ENCODE data around the gene SLC47A1. TPM values are rescaled to one million over a fixed set of nuclear protein-coding genes. Genes with fewer than 3 reads are reported as not detected.

Gene SLC47A1
- total and polyA plus RNA-seq, 10 of the 15 experiments (the other 5 are each of a cell fraction or from before 2014, with no cell fraction given) = 0.41 TPM; not detected in 9

DNA sequence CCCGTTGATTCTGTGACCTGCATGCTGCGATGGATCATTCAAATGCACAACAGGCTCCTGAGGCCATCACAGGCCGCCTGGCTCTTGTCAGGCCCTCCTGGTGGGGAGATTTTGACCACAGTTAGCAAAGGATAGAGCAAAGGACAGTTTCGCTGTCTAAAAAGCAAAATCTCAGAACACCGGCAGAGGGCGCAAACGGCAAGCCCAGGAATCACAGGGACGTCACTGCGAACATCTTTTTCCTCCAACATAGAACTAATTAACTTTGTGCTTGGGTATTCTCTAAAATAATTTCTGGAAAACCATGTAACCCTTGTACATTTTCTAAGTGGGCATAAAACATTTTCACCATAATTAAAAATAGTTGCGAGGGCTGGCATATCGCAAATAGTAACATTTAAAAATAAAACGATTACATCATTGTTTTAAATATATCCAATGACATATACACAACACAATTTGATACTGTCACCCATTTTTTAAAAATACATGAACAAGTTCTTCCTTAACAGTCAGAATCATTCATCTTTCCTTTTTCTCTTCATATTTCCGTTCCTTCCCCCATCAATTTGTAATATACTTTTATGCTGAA is 19.7 kb upstream of the SLC47A1 start (continued):
- TF ChIP-seq NFIC (IDR thresholded peaks at IDR 0.05; ENCODE audit: low read depth, low read length) = no peak
- TF ChIP-seq NFYB (IDR thresholded peaks at IDR 0.05; ENCODE audit: insufficient read depth, low read depth, low read length) = no peak

- ChIA-PET CTCF (interaction anchor here (0.6 to 3.4 kb wide), 4 partner anchors 127 to 262 kb away, joined by 3 to 18 read pairs (median 5); no protein-coding TSS in a partner anchor), SMC1A (ENCODE audit: uncharacterized antibody, unreplicated experiment) (interaction anchor here (0.6 to 1.0 kb wide), 4 partner anchors 9 to 347 kb away, joined by 3 to 4 read pairs (median 3); no protein-coding TSS in a partner anchor), RAD21 (ENCODE audit: unreplicated experiment) (interaction anchor here (1.0 kb wide), 1 partner anchor 252 kb away, joined by 3 read pairs; no protein-coding TSS in a partner anchor), POLR2A (no interaction called here)
- H3K9ac ChIP-seq (ENCODE audit: control insufficient read depth, insufficient read depth, low read length) = no peak overlapping the region
- no peak overlapping the region for H3K4me2 ChIP-seq (ENCODE audit: control insufficient read depth, insufficient read depth)
- no peaks in the 10 kb centered on the region for H4K20me1 ChIP-seq (ENCODE audit: control insufficient read depth, insufficient read depth)
- H3K79me2 ChIP-seq (ENCODE audit: control insufficient read depth, insufficient read depth, low read length) = no peaks in the 10 kb centered on the region
- FAIRE-seq (no peak), DNase-seq (ENCODE audit: low read depth, low spot score) (no peak), ATAC-seq (no peak)
- no TSS peak for BruUV-seq (replicated peaks)
- H3K9me3 ChIP-seq (replicated peaks; ENCODE audit: control insufficient read depth, insufficient read depth, low read length) = no peaks in the 10 kb centered on the region
- TF ChIP-seq, protein P1, sequence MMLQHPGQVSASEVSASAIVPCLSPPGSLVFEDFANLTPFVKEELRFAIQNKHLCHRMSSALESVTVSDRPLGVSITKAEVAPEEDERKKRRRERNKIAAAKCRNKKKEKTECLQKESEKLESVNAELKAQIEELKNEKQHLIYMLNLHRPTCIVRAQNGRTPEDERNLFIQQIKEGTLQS (IDR thresholded peaks at IDR 0.05; ENCODE audit: borderline replicate concordance, extremely low read depth, low read depth, low read length) = no peak
- no peak for TF ChIP-seq CBX3 (IDR thresholded peaks at IDR 0.05; ENCODE audit: borderline replicate concordance, low read depth)
- TF ChIP-seq ETV6 (conservative IDR thresholded peaks at IDR 0.05 in 1 of 2, IDR thresholded peaks at IDR 0.05 in 1 of 2; ENCODE audit: borderline replicate concordance in 1 of 2, low read depth in 1 of 2) = no peak
- TF ChIP-seq SPI1 (IDR thresholded peaks at IDR 0.05; ENCODE audit: borderline replicate concordance, insufficient read depth, low read depth, low read length) = no peak
- no peak for TF ChIP-seq TCF7 (IDR thresholded peaks at IDR 0.05; ENCODE audit: borderline replicate concordance)
- TF ChIP-seq EZH2 (IDR thresholded peaks at IDR 0.05; ENCODE audit: borderline replicate concordance, control insufficient read depth, low read depth, low read length) = no peak
- TF ChIP-seq LARP7 (IDR thresholded peaks at IDR 0.05) = no peak
- TF ChIP-seq ASH2L (IDR thresholded peaks at IDR 0.05; ENCODE audit: borderline replicate concordance, low read depth) = no peak
- TF ChIP-seq CHD2 (IDR thresholded peaks at IDR 0.05; ENCODE audit: borderline replicate concordance, low read depth, low read length) = no peak
- TF ChIP-seq RFX5 (IDR thresholded peaks at IDR 0.05; ENCODE audit: low read depth, low read length) = no peak
- no peak for TF ChIP-seq PML (IDR thresholded peaks at IDR 0.05; ENCODE audit: low read length)
- TF ChIP-seq HCFC1 (IDR thresholded peaks at IDR 0.05; ENCODE audit: low read length) = no peak
- TF ChIP-seq, protein P2, sequence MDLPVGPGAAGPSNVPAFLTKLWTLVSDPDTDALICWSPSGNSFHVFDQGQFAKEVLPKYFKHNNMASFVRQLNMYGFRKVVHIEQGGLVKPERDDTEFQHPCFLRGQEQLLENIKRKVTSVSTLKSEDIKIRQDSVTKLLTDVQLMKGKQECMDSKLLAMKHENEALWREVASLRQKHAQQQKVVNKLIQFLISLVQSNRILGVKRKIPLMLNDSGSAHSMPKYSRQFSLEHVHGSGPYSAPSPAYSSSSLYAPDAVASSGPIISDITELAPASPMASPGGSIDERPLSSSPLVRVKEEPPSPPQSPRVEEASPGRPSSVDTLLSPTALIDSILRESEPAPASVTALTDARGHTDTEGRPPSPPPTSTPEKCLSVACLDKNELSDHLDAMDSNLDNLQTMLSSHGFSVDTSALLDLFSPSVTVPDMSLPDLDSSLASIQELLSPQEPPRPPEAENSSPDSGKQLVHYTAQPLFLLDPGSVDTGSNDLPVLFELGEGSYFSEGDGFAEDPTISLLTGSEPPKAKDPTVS (IDR thresholded peaks at IDR 0.05; ENCODE audit: low read depth, low read length) = no peak
- TF ChIP-seq TCF3 (IDR thresholded peaks at IDR 0.05; ENCODE audit: borderline replicate concordance, insufficient read depth, low read depth, low read length) = no peak
- intact Hi-C loops (cut with micrococcal nuclease; ENCODE audit: unreplicated experiment) (no loop called here), in situ Hi-C loops (cut with MboI) (no loop called here)
- no peak overlapping the region for H3K4me3 ChIP-seq
- no peaks in the 10 kb centered on the region for H3K27me3 ChIP-seq (replicated peaks in 1 of 2; ENCODE audit: control insufficient read depth in 2 of 2, insufficient read depth in 2 of 2, low read length in 1 of 2)
- no peaks in the 10 kb centered on the region; a peak in 1 of 4 replicates for H3K36me3 ChIP-seq (ENCODE audit: control insufficient read depth in 2 of 2, insufficient read depth in 2 of 2, low read length in 1 of 2)
- no peak overlapping the region for H3K27ac ChIP-seq (ENCODE audit: control insufficient read depth, insufficient read depth)
- H2AFZ ChIP-seq (ENCODE audit: control insufficient read depth, low read depth, low read length) = no peak overlapping the region
- H3K4me1 ChIP-seq (ENCODE audit: control insufficient read depth, insufficient read depth, low read length) = peaks cover 2% of the 10 kb centered on the region; the same call in 1 of the 2 replicates
These were observed 16.0 kb upstream of the SLC47A1 start for GRCh38 chr17:19517699-19518098.

All from GM12878 (cell line).